Naive thymus-derived CD4-positive, alpha-beta T cell (primary cell): ENCODE results near the gene PAX7. TPM values are rescaled to one million over a fixed set of nuclear protein-coding genes. Genes with fewer than 3 reads are reported as not detected.

Experiments
- ATAC-seq: fragments of 150-1000 bp; cut with Tn5 transposase; 2 replicates; pipeline ENCODE4 v1.10.0; 2021; ENCODE audit warnings: mild to moderate bottlenecking, moderate library complexity
- CTCF ChIA-PET: fragments of 350-600 bp; sonication (Branson Sonifier 250); formaldehyde crosslinking; loops from one replicate; lab custom pipeline; 2021; ENCODE audit warnings: antibody characterized with exemption; lab: Charles Lee
- POLR2A ChIA-PET: fragments of 350-600 bp; sonication (Branson Sonifier 250); formaldehyde crosslinking; loops from one replicate; lab custom pipeline; 2021; ENCODE audit warnings: antibody characterized with exemption, inconsistent platforms; lab: Charles Lee
- DNase-seq, 9 donors: peaks; one replicate each; pipeline versions ENCODE4 v3.0.0 to v3.0.0-alpha.2; 2020 to 2022; ENCODE audit warnings: mixed read lengths in 1 of 9
- H3K27ac ChIP-seq: one replicate; pipeline ENCODE4 v1.7.0; 2013; ENCODE audit warnings: mild to moderate bottlenecking, low read depth, low read length, moderate library complexity
- H3K27me3 ChIP-seq, 2 donors: one replicate each; pipeline ENCODE4 v1.7.0; 2013; ENCODE audit warnings: low read length in 2 of 2, mild to moderate bottlenecking in 2 of 2, moderate library complexity in 2 of 2; ENCODE audit not compliant: control insufficient read depth in 2 of 2, insufficient read depth in 2 of 2
- H3K36me3 ChIP-seq, 3 experiments: 1 replicate in 2 of 3; 2 replicates in 1 of 3; pipeline ENCODE4 v1.7.0; 2013; ENCODE audit warnings: low read length in 3 of 3, mild to moderate bottlenecking in 3 of 3, moderate library complexity in 1 of 3; ENCODE audit not compliant: insufficient read depth in 3 of 3, control insufficient read depth in 2 of 3
- H3K4me1 ChIP-seq, 2 donors: one replicate each; pipeline ENCODE4 v1.7.0; 2013; ENCODE audit warnings: low read length in 2 of 2, mild to moderate bottlenecking in 2 of 2, moderate library complexity in 1 of 2; ENCODE audit not compliant: control insufficient read depth in 2 of 2, insufficient read depth in 2 of 2
- H3K4me3 ChIP-seq: 2 replicates; pipeline ENCODE4 v1.7.0; 2013; ENCODE audit warnings: mild to moderate bottlenecking, low read length
- H3K9me3 ChIP-seq, 3 experiments: 1 replicate in 2 of 3; 2 replicates in 1 of 3; pipeline ENCODE4 v1.7.0; 2013; ENCODE audit warnings: low read length in 3 of 3; ENCODE audit not compliant: control insufficient read depth in 2 of 3
- H3K27ac Mint-ChIP-seq, 9 donors: one replicate each; pipeline ENCODE4 v1.8.0; 2020 to 2022; ENCODE audit warnings: mixed read lengths in 9 of 9, mild to moderate bottlenecking in 8 of 9, moderate library complexity in 5 of 9, inconsistent platforms in 2 of 9
- H3K27me3 Mint-ChIP-seq, 5 donors: one replicate each; pipeline ENCODE4 v1.8.0; 2021 to 2022; ENCODE audit warnings: mixed read lengths in 5 of 5, mild to moderate bottlenecking in 1 of 5
- H3K36me3 Mint-ChIP-seq, 5 donors: one replicate each; pipeline ENCODE4 v1.8.0; 2020 to 2022; ENCODE audit warnings: mixed read lengths in 5 of 5, mild to moderate bottlenecking in 3 of 5, inconsistent platforms in 1 of 5
- H3K4me1 Mint-ChIP-seq, 7 donors: one replicate each; pipeline ENCODE4 v1.8.0; 2020 to 2022; ENCODE audit warnings: mixed read lengths in 7 of 7, mild to moderate bottlenecking in 3 of 7, inconsistent platforms in 1 of 7
- H3K4me3 Mint-ChIP-seq, 10 donors: one replicate each; pipeline ENCODE4 v1.8.0; 2020 to 2022; ENCODE audit warnings: mild to moderate bottlenecking in 10 of 10, mixed read lengths in 10 of 10, moderate library complexity in 6 of 10, inconsistent platforms in 2 of 10
- H3K9me3 Mint-ChIP-seq, 11 donors: one replicate each; pipeline ENCODE4 v1.8.0; 2020 to 2022; ENCODE audit warnings: mixed read lengths in 11 of 11, mild to moderate bottlenecking in 4 of 11, inconsistent platforms in 1 of 11, moderate library complexity in 1 of 11
- intact Hi-C, 2 donors: fragments of 100-400 bp; cut with micrococcal nuclease; formaldehyde crosslinking; loops; one replicate each; pipeline ENCODE4 v1.15.1; 2023
- polyA plus RNA-seq, 2 donors: library from polyadenylated mRNA; unstranded; fragments of 300-500 nt; fragmentation: Illumina TruSeq; gene quantifications; one replicate each; pipeline ENCODE4 v1.2.3, GENCODE V29; 2021
- total RNA-seq, 6 experiments: library from RNA in 5 of 6; stranded (reverse) in 5 of 6; gene quantifications; 1 replicate in 5 of 6; 2 replicates in 1 of 6; pipeline ENCODE4 v1.2.3 and lab custom pipeline; 2021 to 2026

Gene PAX7
- total and polyA plus RNA-seq, 7 experiments from 2014 or later, result not detected

- Histone ChIP-seq H3K36me3 (no peaks in the 10 kb centered on the region), H3K4me1 (no peaks in the 10 kb centered on the region), H3K9me3 (no peaks in the 10 kb centered on the region), H3K4me3 (no peak overlapping the region), H3K27me3 (no peaks in the 10 kb centered on the region), H3K27ac (no peak overlapping the region)
- intact Hi-C loops, result no loop called here
- no peak overlapping the region for H3K4me3 Mint-ChIP-seq
- H3K4me1 Mint-ChIP-seq, result peaks cover 0 to 8% (median 5%) of the 10 kb centered on the region in 7 donors
- peaks cover 0 to 2% (median 0%) of the 10 kb centered on the region in 11 donors for H3K9me3 Mint-ChIP-seq
- ATAC-seq (no peak), DNase-seq (no peak)
- ChIA-PET CTCF (no interaction called here), POLR2A (no interaction called here)
- peaks cover 37 to 64% (median 40%) of the 10 kb centered on the region in 5 donors for H3K27me3 Mint-ChIP-seq
- H3K36me3 Mint-ChIP-seq, result no peaks in the 10 kb centered on the region
- no peak overlapping the region for H3K27ac Mint-ChIP-seq
Observed at GRCh38 chr1:18712252-18712600, 81.6 kb downstream of the PAX7 start.

- peaks cover 48 to 73% (median 52%) of the 10 kb centered on the region in 5 donors for H3K27me3 Mint-ChIP-seq
- no peak overlapping the region for H3K27ac Mint-ChIP-seq
- intact Hi-C loops, result no loop called here
- no peak overlapping the region for H3K4me3 Mint-ChIP-seq
- Histone ChIP-seq H3K27ac (no peak overlapping the region), H3K4me1 (no peaks in the 10 kb centered on the region), H3K36me3 (no peaks in the 10 kb centered on the region), H3K9me3 (no peaks in the 10 kb centered on the region), H3K4me3 (no peak overlapping the region), H3K27me3 (peaks cover 0 to 11% of the 10 kb centered on the region in 2 donors)
- peaks cover 0 to 5% (median 0%) of the 10 kb centered on the region in 11 donors for H3K9me3 Mint-ChIP-seq
- no peak for ATAC-seq
- POLR2A ChIA-PET, result no interaction called here
- H3K36me3 Mint-ChIP-seq, result no peaks in the 10 kb centered on the region
- CTCF ChIA-PET, result no interaction called here
- H3K4me1 Mint-ChIP-seq, result peaks cover 0 to 11% (median 8%) of the 10 kb centered on the region in 7 donors
- DNase-seq, result no peak
Observed at GRCh38 chr1:18714404-18715175, 83.9 kb downstream of the PAX7 start.

- peaks cover 0 to 5% (median 0%) of the 10 kb centered on the region in 11 donors for H3K9me3 Mint-ChIP-seq
- Histone ChIP-seq H3K4me1 (no peaks in the 10 kb centered on the region), H3K4me3 (no peak overlapping the region), H3K27me3 (peaks cover 0 to 11% of the 10 kb centered on the region in 2 donors), H3K27ac (no peak overlapping the region), H3K9me3 (no peaks in the 10 kb centered on the region), H3K36me3 (no peaks in the 10 kb centered on the region)
- DNase-seq, result no peak
- peaks cover 0 to 11% (median 8%) of the 10 kb centered on the region in 7 donors for H3K4me1 Mint-ChIP-seq
- H3K27ac Mint-ChIP-seq, result peak overlapping the region in 1 of 9 donors; percentile 76
- intact Hi-C loops, result no loop called here
- ChIA-PET CTCF (no interaction called here), POLR2A (no interaction called here)
- H3K4me3 Mint-ChIP-seq, result peak overlapping the region in 3 of 10 donors; percentile 0 to 79 (median 5)
- no peaks in the 10 kb centered on the region for H3K36me3 Mint-ChIP-seq
- no peak for ATAC-seq
- peaks cover 56 to 79% (median 60%) of the 10 kb centered on the region in 5 donors for H3K27me3 Mint-ChIP-seq
Observed at GRCh38 chr1:18716112-18716784, 85.6 kb downstream of the PAX7 start.

- H3K4me3 Mint-ChIP-seq, result peak overlapping the region in 3 of 10 donors; percentile 0 to 79 (median 34)
- DNase-seq, result no peak
- no peak for ATAC-seq
- intact Hi-C loops, result no loop called here
- peaks cover 0 to 11% of the 10 kb centered on the region in 2 donors for H3K27me3 ChIP-seq
- no peak overlapping the region for H3K4me3 ChIP-seq
- peaks cover 0 to 11% (median 8%) of the 10 kb centered on the region in 7 donors for H3K4me1 Mint-ChIP-seq
- no peaks in the 10 kb centered on the region for H3K36me3 Mint-ChIP-seq
- peaks cover 0 to 5% (median 0%) of the 10 kb centered on the region in 11 donors for H3K9me3 Mint-ChIP-seq
- ChIA-PET CTCF (interaction anchor here (0.9 kb wide), 1 partner anchor 38 kb away, joined by 4 read pairs; no protein-coding TSS in a partner anchor), POLR2A (no interaction called here)
- no peaks in the 10 kb centered on the region for H3K36me3 ChIP-seq
- H3K4me1 ChIP-seq, result no peaks in the 10 kb centered on the region
- H3K27ac Mint-ChIP-seq, result peak overlapping the region in 1 of 9 donors; percentile 76
- no peaks in the 10 kb centered on the region for H3K9me3 ChIP-seq
- H3K27ac ChIP-seq, result no peak overlapping the region
- peaks cover 63 to 82% (median 68%) of the 10 kb centered on the region in 5 donors for H3K27me3 Mint-ChIP-seq
Observed at GRCh38 chr1:18716785-18717678, 86.4 kb downstream of the PAX7 start.

GRCh38 chr1:18719786-18720451, 89.3 kb downstream of the PAX7 start:
- no peak overlapping the region for H3K27ac ChIP-seq
- H3K27me3 ChIP-seq, result peaks cover 0 to 11% of the 10 kb centered on the region in 2 donors
- no peaks in the 10 kb centered on the region for H3K4me1 ChIP-seq
- Mint-ChIP-seq H3K4me3 (no peak overlapping the region), H3K27me3 (peaks cover 65 to 88% (median 71%) of the 10 kb centered on the region in 5 donors), H3K4me1 (peaks cover 0 to 11% (median 8%) of the 10 kb centered on the region in 7 donors), H3K9me3 (peaks cover 0 to 5% (median 0%) of the 10 kb centered on the region in 11 donors), H3K27ac (no peak overlapping the region), H3K36me3 (no peaks in the 10 kb centered on the region)
- no peak for DNase-seq
- no peaks in the 10 kb centered on the region for H3K9me3 ChIP-seq
- H3K36me3 ChIP-seq, result no peaks in the 10 kb centered on the region
- H3K4me3 ChIP-seq, result no peak overlapping the region
- ATAC-seq, result no peak
- ChIA-PET POLR2A (no interaction called here), CTCF (no interaction called here)
- intact Hi-C loops, result no loop called here

- ChIA-PET POLR2A (no interaction called here), CTCF (no interaction called here)
- intact Hi-C loops, result no loop called here
- Mint-ChIP-seq H3K9me3 (peaks cover 0 to 5% (median 0%) of the 10 kb centered on the region in 11 donors), H3K27me3 (peaks cover 62 to 83% (median 68%) of the 10 kb centered on the region in 5 donors), H3K36me3 (no peaks in the 10 kb centered on the region), H3K27ac (no peak overlapping the region), H3K4me3 (no peak overlapping the region), H3K4me1 (peaks cover 0 to 11% (median 8%) of the 10 kb centered on the region in 7 donors)
- peaks cover 0 to 11% of the 10 kb centered on the region in 2 donors for H3K27me3 ChIP-seq
- no peaks in the 10 kb centered on the region for H3K9me3 ChIP-seq
- H3K27ac ChIP-seq, result no peak overlapping the region
- DNase-seq, result no peak
- H3K4me3 ChIP-seq, result no peak overlapping the region
- H3K4me1 ChIP-seq, result no peaks in the 10 kb centered on the region
- no peak for ATAC-seq
- no peaks in the 10 kb centered on the region for H3K36me3 ChIP-seq
Observed at GRCh38 chr1:18721041-18721440, 90.4 kb downstream of the PAX7 start.
